HG03060 (cell line): Measurements from ENCODE around the gene MRM2.
A peak's percentile ranks its signal among the peaks of the same experiment; 100 is the strongest.

Source experiments
- ATAC-seq: cut with Tn5 transposase; IDR thresholded peaks from one replicate; pipeline ENCODE4 v1.9.1; 2021; ENCODE audit warnings: low read depth, moderate number of reproducible peaks; ENCODE audit not compliant: unreplicated experiment

The MRM2 gene

DNA sequence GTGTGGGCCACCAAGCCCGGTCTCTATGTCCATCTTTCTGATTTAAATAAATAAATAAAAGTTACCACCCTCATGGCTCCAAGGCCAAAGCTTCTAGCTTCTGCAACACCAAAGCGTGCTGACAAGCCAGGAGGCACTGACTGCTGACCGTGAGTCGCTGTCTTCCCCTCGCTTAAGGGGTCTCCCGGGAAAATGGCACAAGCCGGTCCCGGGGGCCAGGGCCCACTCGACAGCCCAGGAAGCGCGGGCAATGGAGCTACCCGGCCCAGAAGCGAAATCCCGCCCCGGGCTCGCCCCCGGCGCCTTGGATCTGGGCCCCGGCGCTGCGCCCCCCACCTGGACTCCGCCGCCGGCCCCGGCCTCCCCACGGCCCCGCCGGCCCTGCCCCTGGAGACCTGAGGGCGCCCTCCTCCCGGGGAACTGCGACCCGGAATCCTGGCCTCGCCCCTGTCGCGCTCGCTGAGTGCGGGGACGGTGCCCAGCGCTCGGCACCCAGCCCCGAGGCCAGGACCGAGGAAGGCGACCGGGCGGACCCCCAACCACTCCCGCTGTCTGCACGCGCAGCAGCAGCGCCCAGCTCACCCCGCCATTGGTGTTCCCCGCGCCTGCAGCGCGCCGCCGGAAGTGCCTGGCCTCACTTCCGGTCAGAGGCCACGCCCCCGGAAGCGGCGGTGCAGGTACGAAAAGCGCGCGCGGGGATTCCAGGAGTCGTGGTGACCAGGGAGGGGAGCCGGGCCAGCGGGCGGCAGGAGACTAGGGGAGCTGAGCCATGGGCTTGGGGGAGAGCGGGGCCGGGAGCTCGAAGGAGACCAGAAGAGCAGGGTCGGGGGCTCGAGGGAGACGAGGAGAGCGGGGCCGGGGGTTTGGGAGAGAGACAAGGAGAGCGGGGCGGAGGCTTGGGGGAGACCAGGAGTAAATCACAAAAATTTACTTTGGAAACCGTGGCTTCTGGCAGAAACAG lies at the start of gene MRM2, which contains the start of gene NUDT1:
TSS of gene MRM2 (minus strand) at position 626 of the 961 bp plus-strand sequence. CDS start at position 590, 36 bp downstream.
TSS of gene NUDT1 (plus strand) at position 647 of the 961 bp plus-strand sequence. CDS start 2,349 bp downstream, outside the sequence.
- ATAC-seq, result no peak

- ATAC-seq, result no peak
These were observed 48.9 kb upstream of the MRM2 start for GRCh38 chr7:2290877-2291276.

DNA sequence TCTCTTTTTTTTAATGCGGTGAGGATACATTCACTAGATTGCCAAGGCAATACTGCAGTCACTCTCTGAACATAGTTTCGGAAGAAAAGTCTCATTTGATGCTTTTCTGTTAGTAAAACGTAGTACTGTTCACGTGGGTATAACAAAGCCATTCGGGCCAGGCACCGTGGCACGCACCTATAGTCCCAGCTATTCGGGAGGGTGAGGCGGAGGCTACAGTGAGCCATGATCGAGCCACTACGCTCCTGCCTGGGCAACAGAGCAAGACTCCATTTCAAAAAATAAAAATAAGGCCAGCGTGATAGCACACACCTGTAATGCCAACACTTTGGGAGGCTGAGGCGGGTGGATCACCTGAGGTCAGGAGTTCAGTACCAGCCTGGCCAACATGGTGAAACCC lies 47.6 kb upstream of the MRM2 start:
- no peak for ATAC-seq

- ATAC-seq, result no peak
These were observed 47.1 kb upstream of the MRM2 start for GRCh38 chr7:2289111-2289586.

GRCh38 chr7:2288503-2288902 lies 46.5 kb upstream of the MRM2 start:
- peak; percentile 56 for ATAC-seq

GRCh38 chr7:2287745-2288144 lies 45.7 kb upstream of the MRM2 start:
- no peak for ATAC-seq

DNA sequence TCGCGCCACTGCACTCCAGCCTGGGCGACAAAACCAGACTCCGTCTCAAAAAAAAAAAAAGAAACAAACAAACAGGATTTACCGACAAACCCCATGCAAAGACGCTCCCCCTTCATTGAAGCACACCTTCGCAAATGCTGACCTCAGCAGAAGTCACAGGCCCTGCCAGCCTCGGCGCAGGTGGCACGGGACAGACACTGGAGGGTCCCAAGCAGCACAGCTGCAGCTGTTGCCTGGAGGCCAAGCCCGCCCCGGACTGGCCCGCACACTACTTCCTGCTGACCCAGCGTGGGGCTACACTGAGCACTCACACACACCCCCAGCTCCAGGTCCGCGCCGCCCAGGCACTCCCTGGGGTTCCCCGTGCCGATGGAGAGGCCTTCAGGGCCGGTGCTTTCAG lies 41.1 kb upstream of the MRM2 start:
- no peak for ATAC-seq

- ATAC-seq, result no peak
These were observed 40.3 kb upstream of the MRM2 start for GRCh38 chr7:2282185-2282751.

DNA sequence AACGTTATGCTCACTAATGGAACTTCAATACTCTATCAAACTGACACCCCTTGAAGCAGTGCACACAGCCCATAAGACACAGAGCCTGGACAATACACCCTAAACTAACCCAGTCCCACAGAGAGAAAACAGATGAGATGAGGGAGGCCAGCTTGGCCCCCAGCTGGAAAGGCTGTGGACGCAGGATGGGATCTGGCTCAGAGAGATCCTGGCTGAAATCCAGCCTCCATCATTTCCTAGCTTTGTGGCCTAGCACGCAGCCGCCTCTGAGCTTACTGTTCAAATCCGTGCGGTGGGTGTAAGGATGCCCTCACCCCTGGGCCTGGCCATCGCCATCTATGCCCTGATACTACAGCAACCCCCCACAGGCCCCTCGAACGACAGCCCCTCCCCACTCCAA lies 39.5 kb upstream of the MRM2 start:
- no peak for ATAC-seq

GRCh38 chr7:2280424-2280823 lies 38.4 kb upstream of the MRM2 start:
- ATAC-seq, result no peak

GRCh38 chr7:2279896-2280295 lies 37.9 kb upstream of the MRM2 start:
- no peak for ATAC-seq

DNA sequence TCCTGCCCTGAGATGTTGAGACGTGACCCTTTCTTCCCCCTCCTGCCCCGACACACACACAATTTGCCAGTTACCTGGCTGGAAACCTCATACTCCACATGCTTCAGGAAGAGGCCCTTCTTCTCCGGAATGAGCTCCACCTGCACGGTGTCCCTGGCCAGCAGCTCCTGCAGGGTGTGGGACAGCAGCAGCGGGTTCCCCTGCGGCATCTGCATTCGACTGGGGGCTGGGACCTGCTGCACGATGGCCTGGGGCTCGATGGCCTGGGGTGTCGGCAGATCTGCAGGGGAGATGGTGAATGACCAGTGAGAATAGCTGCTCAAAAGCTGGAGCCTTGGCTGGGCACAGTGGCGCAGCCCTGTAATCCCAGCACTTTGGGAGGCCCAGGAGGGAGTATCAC lies 36.0 kb upstream of the MRM2 start:
- no peak for ATAC-seq

DNA sequence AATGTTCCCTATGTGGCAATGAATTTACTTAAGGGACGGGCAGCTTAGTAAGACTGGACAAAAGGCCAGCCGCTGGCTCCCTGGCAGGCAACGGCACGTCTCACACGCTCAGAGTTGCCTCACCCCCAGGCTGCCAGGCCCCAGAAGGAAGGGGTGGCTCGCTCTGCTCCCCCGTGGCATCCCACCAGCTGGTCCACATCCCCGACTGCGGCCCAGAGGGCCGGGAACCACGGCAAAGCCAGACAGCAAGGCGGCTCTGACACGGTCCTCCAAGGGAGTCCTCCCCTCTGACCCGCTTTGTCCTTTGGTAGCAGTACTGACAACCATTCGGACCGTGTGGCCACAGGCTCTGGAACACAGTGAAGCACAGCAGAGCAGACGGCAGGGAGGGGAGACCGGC lies 34.1 kb upstream of the MRM2 start:
- ATAC-seq, result no peak

DNA sequence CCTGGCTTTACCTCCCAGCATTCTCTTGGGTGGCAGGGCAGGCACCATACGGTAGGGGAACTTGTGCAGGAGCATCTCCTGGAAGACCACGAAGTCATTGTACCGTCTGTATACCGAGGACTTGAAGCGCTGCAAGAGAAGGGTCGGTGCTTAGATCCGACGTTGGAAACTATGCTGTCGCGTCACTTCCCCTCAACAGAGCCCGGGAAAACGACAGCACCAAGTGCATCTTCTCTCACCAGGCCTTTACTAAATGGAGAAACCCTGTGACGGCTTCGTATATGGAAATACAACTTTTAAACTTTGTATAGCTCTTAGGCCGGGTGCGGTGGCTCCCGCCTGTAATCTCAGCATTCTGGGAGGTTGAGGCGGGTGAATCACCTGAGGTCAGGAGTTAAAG lies 33.1 kb upstream of the MRM2 start:
- ATAC-seq, result no peak

DNA sequence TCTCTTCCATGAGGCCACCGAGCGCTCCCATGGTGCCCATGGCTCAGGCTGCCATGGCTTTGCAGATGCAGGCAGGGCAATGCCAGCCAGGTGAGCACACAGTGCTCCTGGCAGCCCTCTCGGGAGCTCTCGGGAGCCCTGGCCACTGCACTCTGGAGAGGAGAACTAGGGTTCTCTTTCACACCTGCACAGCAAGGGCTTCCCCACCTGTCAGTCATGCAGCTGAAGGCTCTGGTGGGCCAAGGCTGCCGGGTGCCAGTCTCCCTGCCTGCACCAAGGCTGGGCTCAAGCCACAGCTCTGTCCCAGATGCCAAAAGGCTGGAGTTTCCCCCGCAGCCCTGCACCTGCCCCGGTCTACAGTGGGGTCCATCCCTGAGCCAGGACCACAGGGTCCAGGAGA lies 32.7 kb upstream of the MRM2 start:
- no peak for ATAC-seq

GRCh38 chr7:2273866-2274265 lies 31.9 kb upstream of the MRM2 start:
- no peak for ATAC-seq

- ATAC-seq, result no peak
These were observed 30.0 kb upstream of the MRM2 start for GRCh38 chr7:2272031-2272430.

- ATAC-seq, result no peak
These were observed 29.4 kb upstream of the MRM2 start for GRCh38 chr7:2271273-2272026.

GRCh38 chr7:2270495-2270894 lies 28.5 kb upstream of the MRM2 start:
- no peak for ATAC-seq

DNA sequence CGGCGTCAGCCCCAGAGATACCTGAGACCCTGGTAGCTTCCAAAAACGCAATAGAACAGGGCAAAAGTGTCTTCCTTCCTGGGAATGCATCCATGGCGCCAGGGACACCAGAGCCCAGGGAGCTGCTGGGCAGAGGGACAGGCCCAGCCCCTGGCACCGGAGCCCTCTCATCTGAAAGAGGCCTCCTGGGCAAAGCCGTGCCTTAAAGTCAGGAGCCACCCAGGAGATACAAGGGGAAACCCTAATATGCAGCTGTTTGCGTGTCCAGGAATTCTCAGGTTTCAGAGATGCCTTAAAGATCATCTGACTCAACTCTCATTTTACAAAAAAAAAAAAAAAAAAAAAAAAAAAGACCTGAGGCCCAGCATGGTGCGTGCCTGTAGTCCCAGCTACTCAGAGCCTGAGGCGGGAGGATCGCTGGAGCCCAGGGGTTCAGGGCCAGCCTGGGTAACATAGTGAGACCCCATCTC lies 28.0 kb upstream of the MRM2 start:
- ATAC-seq, result no peak
